ENCODE results near the gene PTH1R. TPM values are rescaled to one million over a fixed set of nuclear protein-coding genes. Genes with fewer than 3 reads are reported as not detected.

The PTH1R gene
- total RNA-seq, 1 donor from 2014 or later, result 14.5 TPM

GRCh38 chr3:46880884-46881595 lies 3.5 kb downstream of the PTH1R start:
- TF ChIP-seq CTCF (IDR thresholded peaks at IDR 0.05), result no peak
- H3K4me1 ChIP-seq, result peaks cover 20% of the 10 kb centered on the region
- intact Hi-C loops (cut with DNase I), result no loop called here
- H3K36me3 ChIP-seq, result no peaks in the 10 kb centered on the region
- H3K9me3 ChIP-seq, result no peaks in the 10 kb centered on the region
- peak overlapping the region; percentile 59 for H3K4me3 ChIP-seq
- ATAC-seq (no peak), DNase-seq (no peak)
- peak overlapping the region; percentile 74 for H3K27ac ChIP-seq
- peaks cover 47% of the 10 kb centered on the region for H3K27me3 ChIP-seq (ENCODE audit: low read depth)

GRCh38 chr3:46881596-46882376 lies 4.3 kb downstream of the PTH1R start:
- H3K9me3 ChIP-seq, result no peaks in the 10 kb centered on the region
- no peak for TF ChIP-seq CTCF (IDR thresholded peaks at IDR 0.05)
- no peaks in the 10 kb centered on the region for H3K36me3 ChIP-seq
- H3K4me3 ChIP-seq, result peak overlapping the region; percentile 59
- intact Hi-C loops (cut with DNase I), result no loop called here
- H3K27me3 ChIP-seq (ENCODE audit: low read depth), result peaks cover 47% of the 10 kb centered on the region
- H3K27ac ChIP-seq, result peak overlapping the region; percentile 74
- H3K4me1 ChIP-seq, result peaks cover 20% of the 10 kb centered on the region
- DNase-seq (no peak), ATAC-seq (peak; percentile 39 to 47)

GRCh38 chr3:46882377-46883053 lies 5.0 kb downstream of the PTH1R start:
- TF ChIP-seq CTCF (IDR thresholded peaks at IDR 0.05), result no peak
- peak; percentile 41 to 54 for ATAC-seq
- H3K4me1 ChIP-seq, result peaks cover 20% of the 10 kb centered on the region
- no peaks in the 10 kb centered on the region for H3K9me3 ChIP-seq
- intact Hi-C loops (cut with DNase I), result no loop called here
- peaks cover 47% of the 10 kb centered on the region for H3K27me3 ChIP-seq (ENCODE audit: low read depth)
- no peak for DNase-seq
- peak overlapping the region; percentile 59 for H3K4me3 ChIP-seq
- peak overlapping the region; percentile 74 for H3K27ac ChIP-seq
- no peaks in the 10 kb centered on the region for H3K36me3 ChIP-seq

GRCh38 chr3:46883054-46883829 lies 5.7 kb downstream of the PTH1R start:
- DNase-seq (no peak), ATAC-seq (peak; percentile 51 to 64)
- peaks cover 20% of the 10 kb centered on the region for H3K4me1 ChIP-seq
- H3K4me3 ChIP-seq, result peak overlapping the region; percentile 59
- no peaks in the 10 kb centered on the region for H3K9me3 ChIP-seq
- no peaks in the 10 kb centered on the region for H3K36me3 ChIP-seq
- no peak for TF ChIP-seq CTCF (IDR thresholded peaks at IDR 0.05)
- peaks cover 47% of the 10 kb centered on the region for H3K27me3 ChIP-seq (ENCODE audit: low read depth)
- intact Hi-C loops (cut with DNase I), result no loop called here
- peak overlapping the region; percentile 74 for H3K27ac ChIP-seq

GRCh38 chr3:46883830-46884185 lies 6.3 kb downstream of the PTH1R start:
- DNase-seq, result no peak
- no peak for ATAC-seq
- H3K4me3 ChIP-seq, result peak overlapping the region; percentile 59
- H3K27me3 ChIP-seq (ENCODE audit: low read depth), result peaks cover 47% of the 10 kb centered on the region
- peaks cover 20% of the 10 kb centered on the region for H3K4me1 ChIP-seq
- intact Hi-C loops (cut with DNase I), result no loop called here
- peak overlapping the region; percentile 11 for H3K27ac ChIP-seq
- H3K9me3 ChIP-seq, result no peaks in the 10 kb centered on the region
- H3K36me3 ChIP-seq, result no peaks in the 10 kb centered on the region
- TF ChIP-seq CTCF (IDR thresholded peaks at IDR 0.05), result no peak
